ENCODE data around the gene DISP1.

DISP1 gene

DNA sequence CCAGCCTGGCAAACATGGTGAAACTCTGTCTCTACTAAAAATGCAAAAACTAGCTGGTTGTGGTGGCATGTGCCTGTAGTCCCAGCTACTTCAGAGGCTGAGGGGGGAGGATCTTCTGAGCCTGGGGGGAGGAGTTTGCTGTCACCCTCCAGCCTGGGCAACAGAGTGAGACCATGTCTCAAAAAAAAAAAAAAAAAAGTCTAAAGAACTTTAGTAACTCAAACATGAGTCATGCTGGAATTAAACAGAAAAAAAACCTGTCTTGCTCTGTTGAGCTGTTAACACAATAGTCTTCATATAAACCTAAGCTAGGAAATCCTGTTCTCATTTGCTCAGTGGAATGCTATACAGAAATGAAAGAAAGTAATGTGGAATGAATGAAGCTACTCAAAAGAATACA lies 16.7 kb upstream of the DISP1 start:
- H3K4me3 ChIP-seq (ENCODE audit: extremely low read depth, insufficient read depth, low read length, poor library complexity, severe bottlenecking): no peak overlapping the region
- no peaks in the 10 kb centered on the region for H3K36me3 ChIP-seq (ENCODE audit: control insufficient read depth, insufficient read depth, low read length)
- H3K27ac ChIP-seq (ENCODE audit: low read depth, low read length, severe bottlenecking): no peak overlapping the region
- no peaks in the 10 kb centered on the region for H3K9me3 ChIP-seq (ENCODE audit: control insufficient read depth, low read length)
- no peaks in the 10 kb centered on the region for H3K4me1 ChIP-seq (ENCODE audit: control insufficient read depth, insufficient read depth, low read length, poor library complexity, severe bottlenecking)

DNA sequence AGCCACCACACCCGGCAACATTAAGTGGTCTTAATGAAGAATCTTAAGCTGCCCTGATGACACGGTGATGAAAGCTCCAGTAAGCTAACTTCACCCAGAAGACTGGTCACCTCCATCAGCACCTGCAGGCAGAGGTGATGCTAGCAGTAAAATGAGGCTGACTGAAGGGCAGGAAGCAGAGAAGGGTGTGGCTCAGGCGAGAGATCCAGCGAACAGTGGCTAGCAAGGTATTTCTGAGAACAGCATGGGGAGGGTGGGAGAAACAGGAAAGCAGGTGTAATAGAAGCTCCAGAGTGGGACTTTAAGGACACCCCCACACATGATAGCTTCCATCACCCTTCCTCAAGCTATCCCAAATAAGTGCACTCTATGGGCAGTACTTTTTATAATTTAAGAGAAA lies 15.9 kb upstream of the DISP1 start:
- no peak overlapping the region for H3K4me3 ChIP-seq (ENCODE audit: extremely low read depth, insufficient read depth, low read length, poor library complexity, severe bottlenecking)

DNA sequence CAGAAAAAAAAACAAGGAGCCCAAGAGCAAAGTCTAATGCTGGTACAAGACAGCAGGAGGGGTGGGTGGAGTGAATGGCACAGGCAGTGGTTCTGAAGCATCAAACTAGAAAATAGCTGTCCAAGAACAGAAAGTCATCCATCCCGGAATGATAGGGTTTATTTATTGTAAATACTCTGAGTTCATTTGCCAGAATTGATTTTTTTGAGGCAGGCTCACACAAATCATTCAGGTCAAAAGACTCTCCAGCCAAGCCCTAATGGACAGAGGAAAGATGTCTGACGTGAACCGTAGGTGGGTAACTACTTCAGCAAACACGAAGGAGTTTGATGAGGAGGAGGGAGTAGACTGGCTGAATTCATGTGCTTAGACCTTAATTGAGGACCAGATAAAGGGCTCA lies 13.8 kb upstream of the DISP1 start:
- Histone ChIP-seq H3K9me3 (ENCODE audit: control insufficient read depth, low read length) (no peaks in the 10 kb centered on the region), H3K27ac (ENCODE audit: low read depth, low read length, severe bottlenecking) (no peak overlapping the region), H3K4me1 (ENCODE audit: control insufficient read depth, insufficient read depth, low read length, poor library complexity, severe bottlenecking) (no peaks in the 10 kb centered on the region), H3K4me3 (ENCODE audit: extremely low read depth, insufficient read depth, low read length, poor library complexity, severe bottlenecking) (no peak overlapping the region), H3K36me3 (ENCODE audit: control insufficient read depth, insufficient read depth, low read length) (no peaks in the 10 kb centered on the region)
- 86 to 98% methylated on average over 4 of the region's 4 CpGs for WGBS, 2 experiments (ENCODE audit: insufficient coverage in 2 of 2)

More for the DNA sequence above, 15.9 kb upstream of the DISP1 start:
- Histone ChIP-seq H3K9me3 (ENCODE audit: control insufficient read depth, low read length) (no peaks in the 10 kb centered on the region), H3K4me1 (ENCODE audit: control insufficient read depth, insufficient read depth, low read length, poor library complexity, severe bottlenecking) (no peaks in the 10 kb centered on the region), H3K36me3 (ENCODE audit: control insufficient read depth, insufficient read depth, low read length) (no peaks in the 10 kb centered on the region), H3K27ac (ENCODE audit: low read depth, low read length, severe bottlenecking) (no peak overlapping the region)
- WGBS, 2 experiments (ENCODE audit: insufficient coverage in 2 of 2): 77 to 93% methylated on average over 2 to 4 of the region's 4 CpGs

DNA sequence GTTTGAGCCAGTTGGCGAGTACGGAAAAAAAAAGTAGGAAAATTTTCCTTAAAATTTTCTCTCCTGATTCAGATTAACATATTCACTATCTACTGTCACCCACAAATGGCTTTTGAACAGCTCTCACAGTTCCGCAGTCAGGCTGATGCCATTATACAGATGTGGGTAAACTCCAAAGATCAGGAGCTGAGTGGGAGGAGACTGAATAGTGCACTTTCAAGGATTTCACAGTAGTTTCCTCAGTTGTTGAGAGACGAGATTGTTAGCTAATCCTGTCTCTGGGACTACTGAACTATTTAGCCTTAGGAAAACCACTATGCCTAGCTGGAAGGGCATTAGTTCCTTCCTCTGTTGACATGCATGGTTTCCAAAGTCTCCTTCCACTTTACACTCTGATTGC lies 3.2 kb upstream of the DISP1 start:
- Histone ChIP-seq H3K4me3 (ENCODE audit: extremely low read depth, insufficient read depth, low read length, poor library complexity, severe bottlenecking) (no peak overlapping the region), H3K9me3 (ENCODE audit: control insufficient read depth, low read length) (no peaks in the 10 kb centered on the region), H3K27ac (ENCODE audit: low read depth, low read length, severe bottlenecking) (no peak overlapping the region), H3K36me3 (ENCODE audit: control insufficient read depth, insufficient read depth, low read length) (no peaks in the 10 kb centered on the region), H3K4me1 (ENCODE audit: control insufficient read depth, insufficient read depth, low read length, poor library complexity, severe bottlenecking) (no peaks in the 10 kb centered on the region)
- 75 to 79% methylated on average over 2 to 3 of the region's 4 CpGs for WGBS, 2 experiments (ENCODE audit: insufficient coverage in 2 of 2)

DNA sequence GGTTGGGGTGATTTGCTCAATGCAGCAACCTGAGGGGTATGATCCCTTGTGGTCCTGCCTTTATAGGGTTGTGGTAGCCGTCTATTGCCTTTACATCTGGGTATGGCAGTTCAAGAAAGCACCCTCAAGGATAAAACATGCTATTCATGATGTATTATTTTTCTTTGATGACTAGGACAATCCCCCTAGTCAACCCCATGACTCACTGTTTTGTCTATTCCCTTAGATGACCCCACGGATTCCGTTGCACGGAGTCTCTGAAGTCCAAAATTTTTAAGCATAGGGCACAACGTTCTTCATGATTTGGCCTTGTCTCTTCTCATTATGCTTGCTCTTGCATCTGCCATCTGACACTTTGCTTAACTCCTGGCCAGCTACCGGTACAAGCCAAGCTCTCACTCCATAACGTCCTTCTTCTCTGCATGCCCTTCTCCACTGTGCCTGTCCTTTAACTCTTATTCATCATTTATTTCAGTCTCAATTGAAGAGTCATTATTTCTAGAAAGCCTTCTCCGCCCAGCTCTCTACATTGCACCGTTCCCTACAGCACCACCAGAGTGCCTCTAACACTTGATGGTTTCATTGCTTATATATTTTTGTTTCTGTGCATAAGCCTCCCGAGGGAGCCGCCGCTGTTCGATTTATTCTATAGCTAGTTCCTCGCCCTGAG lies 838 bp upstream of the DISP1 start:
- peak overlapping the region; percentile 79 for H3K4me3 ChIP-seq (ENCODE audit: extremely low read depth, insufficient read depth, low read length, poor library complexity, severe bottlenecking)
- H3K9me3 ChIP-seq (ENCODE audit: control insufficient read depth, low read length): no peaks in the 10 kb centered on the region
- H3K4me1 ChIP-seq (ENCODE audit: control insufficient read depth, insufficient read depth, low read length, poor library complexity, severe bottlenecking): peaks cover 6% of the 10 kb centered on the region
- H3K27ac ChIP-seq (ENCODE audit: low read depth, low read length, severe bottlenecking): peak overlapping the region; percentile 85
- 83 to 90% methylated on average over 10 to 12 of the region's 14 CpGs for WGBS, 2 experiments (ENCODE audit: insufficient coverage in 2 of 2)
- no peaks in the 10 kb centered on the region for H3K36me3 ChIP-seq (ENCODE audit: control insufficient read depth, insufficient read depth, low read length)

DNA sequence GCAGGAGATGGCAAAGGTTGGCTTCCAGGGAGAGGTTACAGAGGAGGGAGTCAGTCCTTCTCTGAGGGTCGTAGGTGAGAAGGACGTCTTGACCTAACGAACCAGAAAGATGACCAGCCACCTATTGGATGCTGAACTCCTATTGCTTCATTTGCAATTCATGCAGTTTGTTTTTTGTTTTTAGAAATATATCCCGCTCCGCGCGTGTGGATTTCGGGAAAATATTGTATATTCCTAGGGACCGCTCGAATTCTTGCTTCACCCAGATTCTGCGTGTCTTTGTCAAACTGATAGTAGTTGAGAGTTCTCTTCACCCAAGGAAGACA lies 564 bp downstream of the DISP1 start:
- Histone ChIP-seq H3K9me3 (ENCODE audit: control insufficient read depth, low read length) (no peaks in the 10 kb centered on the region), H3K4me1 (ENCODE audit: control insufficient read depth, insufficient read depth, low read length, poor library complexity, severe bottlenecking) (peaks cover 6% of the 10 kb centered on the region), H3K27ac (ENCODE audit: low read depth, low read length, severe bottlenecking) (peak overlapping the region; percentile 85), H3K4me3 (ENCODE audit: extremely low read depth, insufficient read depth, low read length, poor library complexity, severe bottlenecking) (peak overlapping the region; percentile 79), H3K36me3 (ENCODE audit: control insufficient read depth, insufficient read depth, low read length) (no peaks in the 10 kb centered on the region)
- WGBS, 2 experiments (ENCODE audit: insufficient coverage in 2 of 2): 0 to 3% methylated on average over 3 to 9 of the region's 11 CpGs

DNA sequence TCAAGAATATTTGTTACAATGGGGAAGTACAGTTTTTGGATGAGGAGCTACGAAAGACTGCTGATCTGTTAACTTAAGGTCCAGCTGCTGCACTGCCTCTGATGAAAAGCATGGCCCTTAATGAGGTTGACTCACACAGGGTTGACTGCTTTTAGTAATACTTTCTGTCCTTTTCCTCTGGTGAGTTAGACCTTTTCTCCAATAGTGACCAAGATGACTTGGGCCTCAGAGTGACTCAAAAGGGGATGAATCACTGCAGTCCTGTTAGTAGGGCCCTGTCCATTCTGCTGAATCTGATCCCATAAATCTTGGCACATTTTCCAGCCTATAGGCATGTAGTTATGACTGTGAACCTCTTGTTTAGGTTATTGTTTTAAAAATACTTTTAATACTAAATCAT lies 2.7 kb downstream of the DISP1 start:
- Histone ChIP-seq H3K4me1 (ENCODE audit: control insufficient read depth, insufficient read depth, low read length, poor library complexity, severe bottlenecking) (peaks cover 6% of the 10 kb centered on the region), H3K36me3 (ENCODE audit: control insufficient read depth, insufficient read depth, low read length) (no peaks in the 10 kb centered on the region), H3K4me3 (ENCODE audit: extremely low read depth, insufficient read depth, low read length, poor library complexity, severe bottlenecking) (no peak overlapping the region), H3K27ac (ENCODE audit: low read depth, low read length, severe bottlenecking) (peak overlapping the region; percentile 1), H3K9me3 (ENCODE audit: control insufficient read depth, low read length) (no peaks in the 10 kb centered on the region)
- WGBS, 2 experiments (ENCODE audit: insufficient coverage in 2 of 2): 80 to 86% methylated on average over 1 of the region's 1 CpG

DNA sequence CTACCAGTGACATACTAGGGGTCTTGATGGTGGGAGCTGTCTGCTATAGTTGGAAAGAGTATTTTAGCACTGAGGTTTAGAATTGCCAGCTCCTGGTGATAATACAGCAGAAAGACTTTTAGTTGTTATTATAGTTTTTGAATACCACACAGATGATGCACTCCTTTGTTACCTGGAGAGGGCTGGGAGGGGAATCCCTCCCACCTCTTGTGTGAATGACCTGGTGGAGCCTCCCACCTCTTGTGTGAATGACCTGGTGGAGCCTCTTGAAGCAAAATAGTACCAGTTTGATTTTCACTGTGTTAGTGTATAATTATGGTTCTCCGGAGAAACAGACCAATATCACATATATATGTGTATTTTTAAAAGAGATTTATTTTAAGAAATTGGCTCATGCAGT lies 3.3 kb downstream of the DISP1 start:
- no CpG with 5 or more reads among the region's 1 CpG for WGBS, 2 experiments (ENCODE audit: insufficient coverage in 2 of 2)
- Histone ChIP-seq H3K36me3 (ENCODE audit: control insufficient read depth, insufficient read depth, low read length) (no peaks in the 10 kb centered on the region), H3K4me3 (ENCODE audit: extremely low read depth, insufficient read depth, low read length, poor library complexity, severe bottlenecking) (no peak overlapping the region), H3K27ac (ENCODE audit: low read depth, low read length, severe bottlenecking) (no peak overlapping the region), H3K4me1 (ENCODE audit: control insufficient read depth, insufficient read depth, low read length, poor library complexity, severe bottlenecking) (peaks cover 6% of the 10 kb centered on the region), H3K9me3 (ENCODE audit: control insufficient read depth, low read length) (no peaks in the 10 kb centered on the region)

DNA sequence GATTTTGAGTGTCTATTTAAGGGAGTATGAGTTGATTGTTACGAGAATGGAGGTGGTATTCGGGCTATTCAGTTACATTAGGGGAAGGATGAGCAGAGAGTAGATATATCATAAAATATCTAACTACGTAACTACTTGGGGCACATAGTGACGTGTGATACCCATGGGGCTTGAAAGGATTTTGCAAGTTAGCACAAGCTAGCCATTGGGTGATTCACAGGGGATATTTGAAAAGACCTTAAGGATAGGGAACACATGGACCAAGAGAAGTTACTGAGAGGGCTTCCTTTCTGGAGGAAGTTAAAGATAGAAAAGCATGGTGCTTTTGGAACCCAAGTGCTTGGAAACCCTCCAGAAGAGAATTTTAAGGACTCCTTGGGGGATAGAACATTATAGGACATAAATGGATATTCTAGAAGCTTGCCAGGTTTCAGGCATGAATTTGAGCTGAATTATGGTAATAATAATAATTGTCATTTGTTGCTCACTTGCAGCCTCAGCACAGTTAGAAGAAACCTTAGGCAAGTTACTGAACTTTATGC lies 5.4 kb downstream of the DISP1 start:
- Histone ChIP-seq H3K4me1 (ENCODE audit: control insufficient read depth, insufficient read depth, low read length, poor library complexity, severe bottlenecking) (peaks cover 13% of the 10 kb centered on the region), H3K36me3 (ENCODE audit: control insufficient read depth, insufficient read depth, low read length) (no peaks in the 10 kb centered on the region), H3K4me3 (ENCODE audit: extremely low read depth, insufficient read depth, low read length, poor library complexity, severe bottlenecking) (no peak overlapping the region), H3K27ac (ENCODE audit: low read depth, low read length, severe bottlenecking) (no peak overlapping the region), H3K9me3 (ENCODE audit: control insufficient read depth, low read length) (no peaks in the 10 kb centered on the region)
- 67 to 100% methylated on average over 1 to 2 of the region's 4 CpGs for WGBS, 2 experiments (ENCODE audit: insufficient coverage in 2 of 2)

DNA sequence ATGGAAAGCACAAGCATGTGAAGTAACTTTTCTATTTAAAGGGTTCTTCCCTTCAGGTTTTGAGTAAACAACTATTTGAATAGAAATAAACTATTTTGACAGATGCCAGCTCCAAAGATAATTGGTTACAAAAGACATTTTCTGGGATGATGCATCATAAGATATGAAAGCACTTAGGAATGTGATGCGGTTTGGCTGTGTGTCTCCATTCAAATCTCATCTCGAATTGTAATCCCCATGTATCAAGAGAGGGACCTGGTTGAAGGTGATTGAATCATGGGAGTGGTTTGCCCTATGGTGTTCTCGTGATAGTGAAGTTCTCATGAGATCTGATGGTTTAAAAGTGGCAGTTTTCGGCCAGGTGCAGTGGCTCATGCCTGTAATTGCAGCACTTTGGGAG lies 6.4 kb downstream of the DISP1 start:
- no peaks in the 10 kb centered on the region for H3K36me3 ChIP-seq (ENCODE audit: control insufficient read depth, insufficient read depth, low read length)
- H3K4me3 ChIP-seq (ENCODE audit: extremely low read depth, insufficient read depth, low read length, poor library complexity, severe bottlenecking): no peak overlapping the region
- H3K4me1 ChIP-seq (ENCODE audit: control insufficient read depth, insufficient read depth, low read length, poor library complexity, severe bottlenecking): peaks cover 13% of the 10 kb centered on the region
- no peak overlapping the region for H3K27ac ChIP-seq (ENCODE audit: low read depth, low read length, severe bottlenecking)
- H3K9me3 ChIP-seq (ENCODE audit: control insufficient read depth, low read length): no peaks in the 10 kb centered on the region
- 94 to 98% methylated on average over 2 to 3 of the region's 4 CpGs for WGBS, 2 experiments (ENCODE audit: insufficient coverage in 2 of 2)

DNA sequence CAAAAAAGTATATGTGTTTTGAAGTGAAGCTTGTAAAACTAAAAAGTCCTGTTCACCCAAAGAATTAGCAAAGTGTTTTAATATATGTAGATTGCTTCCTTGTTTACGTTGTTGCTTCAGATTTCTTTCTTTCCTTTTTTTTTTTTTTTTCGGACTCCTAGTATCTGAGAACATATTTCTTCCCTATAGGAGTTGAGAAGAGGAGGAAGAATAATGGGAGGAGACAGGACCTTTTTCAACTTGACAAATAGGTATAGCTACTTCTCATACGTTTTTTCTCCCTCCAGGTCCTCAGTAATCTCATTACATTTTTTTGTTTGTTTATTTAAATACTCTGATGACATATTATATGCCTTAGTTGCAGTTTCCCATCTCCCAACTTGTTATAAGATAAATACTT lies 8.9 kb downstream of the DISP1 start:
- peaks cover 7% of the 10 kb centered on the region for H3K4me1 ChIP-seq (ENCODE audit: control insufficient read depth, insufficient read depth, low read length, poor library complexity, severe bottlenecking)
- H3K9me3 ChIP-seq (ENCODE audit: control insufficient read depth, low read length): no peaks in the 10 kb centered on the region
- H3K36me3 ChIP-seq (ENCODE audit: control insufficient read depth, insufficient read depth, low read length): no peaks in the 10 kb centered on the region
- H3K4me3 ChIP-seq (ENCODE audit: extremely low read depth, insufficient read depth, low read length, poor library complexity, severe bottlenecking): no peak overlapping the region
- no peak overlapping the region for H3K27ac ChIP-seq (ENCODE audit: low read depth, low read length, severe bottlenecking)
- WGBS, 2 experiments (ENCODE audit: insufficient coverage in 2 of 2): no CpG with 5 or more reads among the region's 3 CpGs

Measured in mesodermal cell (in vitro differentiated cells).